Astrocyte (in vitro differentiated cells and primary cell): ENCODE results near the gene CAMK2D. TPM values are rescaled to one million over a fixed set of nuclear protein-coding genes. Genes with fewer than 3 reads are reported as not detected.

Source experiments
- DNase-seq: peaks from one replicate; pipeline ENCODE4 v3.0.0-alpha.2; 2010; ENCODE audit warnings: low read depth
- FAIRE-seq: peaks from 2 replicates; lab custom pipeline; 2011; peaks lifted over from hg19 to GRCh38; lab: Jason Lieb, UNC
- H2AFZ ChIP-seq: 2 replicates; pipeline ENCODE4 v1.6.0; 2012; ENCODE audit warnings: low read depth, low read length, inconsistent platforms
- H3K27ac ChIP-seq: 2 replicates; pipeline ENCODE4 v1.5.1; 2011; ENCODE audit warnings: low read depth, low read length, inconsistent platforms
- H3K27me3 ChIP-seq: 2 replicates; pipeline ENCODE4 v1.6.0; 2011; ENCODE audit warnings: low read length, inconsistent platforms; ENCODE audit not compliant: insufficient read depth
- H3K36me3 ChIP-seq: 2 replicates; pipeline ENCODE4 v1.5.1; 2011; ENCODE audit warnings: low read length, inconsistent platforms; ENCODE audit not compliant: insufficient read depth
- H3K4me1 ChIP-seq: 2 replicates; pipeline ENCODE4 v1.5.1; 2011; ENCODE audit warnings: low read length, inconsistent platforms; ENCODE audit not compliant: insufficient read depth
- H3K4me2 ChIP-seq: 2 replicates; pipeline ENCODE4 v1.6.0; 2012; ENCODE audit warnings: low read length, inconsistent platforms
- H3K4me3 ChIP-seq: 2 replicates; pipeline ENCODE4 v1.5.1; 2011; ENCODE audit warnings: low read depth, mild to moderate bottlenecking, low read length, inconsistent platforms; ENCODE audit not compliant: insufficient read depth
- H3K79me2 ChIP-seq: 2 replicates; pipeline ENCODE4 v1.6.0; 2012; ENCODE audit warnings: mild to moderate bottlenecking, low read length, inconsistent platforms; ENCODE audit not compliant: insufficient read depth
- H3K9ac ChIP-seq: 2 replicates; pipeline ENCODE4 v1.6.0; 2012; ENCODE audit warnings: mild to moderate bottlenecking, low read length, inconsistent platforms
- H3K9me3 ChIP-seq: 2 replicates; pipeline ENCODE4 v1.5.1; 2012; ENCODE audit warnings: low read depth, mild to moderate bottlenecking, low read length, inconsistent platforms; ENCODE audit not compliant: insufficient read depth
- H4K20me1 ChIP-seq: 2 replicates; pipeline ENCODE4 v1.6.0; 2012; ENCODE audit warnings: low read length, inconsistent platforms; ENCODE audit not compliant: insufficient read depth
- H3K27ac Mint-ChIP-seq: one replicate; pipeline ENCODE4 v1.8.0; 2021; ENCODE audit warnings: mild to moderate bottlenecking, mixed read lengths; ENCODE audit not compliant: unreplicated experiment
- H3K27me3 Mint-ChIP-seq: one replicate; pipeline ENCODE4 v1.8.0; 2021; ENCODE audit warnings: low read depth, mixed read lengths; ENCODE audit not compliant: unreplicated experiment
- H3K36me3 Mint-ChIP-seq: one replicate; pipeline ENCODE4 v1.8.0; 2021; ENCODE audit warnings: low read depth, mixed read lengths; ENCODE audit not compliant: unreplicated experiment
- H3K4me1 Mint-ChIP-seq: one replicate; pipeline ENCODE4 v1.8.0; 2021; ENCODE audit warnings: low read depth, mixed read lengths; ENCODE audit not compliant: unreplicated experiment
- H3K4me3 Mint-ChIP-seq: one replicate; pipeline ENCODE4 v1.8.0; 2021; ENCODE audit warnings: mild to moderate bottlenecking, moderate library complexity, mixed read lengths; ENCODE audit not compliant: unreplicated experiment
- H3K9me3 Mint-ChIP-seq: one replicate; pipeline ENCODE4 v1.8.0; 2021; ENCODE audit warnings: mild to moderate bottlenecking, mixed read lengths; ENCODE audit not compliant: unreplicated experiment
- CTCF ChIP-seq: IDR thresholded peaks from 2 replicates; pipeline ENCODE4 v1.5.1; 2011; ENCODE audit warnings: low read depth, mild to moderate bottlenecking, inconsistent platforms, low read length, moderate library complexity; ENCODE audit not compliant: insufficient read depth
- EZH2 ChIP-seq: IDR thresholded peaks from 2 replicates; pipeline ENCODE4 v1.6.1; 2012; ENCODE audit warnings: mild to moderate bottlenecking, low read length, inconsistent platforms; ENCODE audit not compliant: insufficient read depth
- total RNA-seq: library from RNA; stranded (reverse); gene quantifications from 2 replicates; pipeline ENCODE4 v1.2.1, GENCODE V29; 2021

The CAMK2D gene
- total RNA-seq, 1 donor from 2014 or later, result 80.8 TPM

GRCh38 chr4:113662581-113662980 is 99.0 kb downstream of the CAMK2D start:
- no peaks in the 10 kb centered on the region for H3K27me3 ChIP-seq
- TF ChIP-seq CTCF (no peak), EZH2 (no peak)
- no peaks in the 10 kb centered on the region for H3K9me3 ChIP-seq
- no peak overlapping the region for H3K4me2 ChIP-seq
- H4K20me1 ChIP-seq, result peaks cover 12% of the 10 kb centered on the region
- FAIRE-seq (no peak), DNase-seq (no peak)
- H2AFZ ChIP-seq, result no peak overlapping the region
- H3K4me1 ChIP-seq, result no peaks in the 10 kb centered on the region
- no peak overlapping the region for H3K4me3 ChIP-seq
- no peak overlapping the region for H3K9ac ChIP-seq
- no peaks in the 10 kb centered on the region for H3K36me3 ChIP-seq
- peaks cover 5% of the 10 kb centered on the region for H3K36me3 Mint-ChIP-seq
- H3K9me3 Mint-ChIP-seq, result no peaks in the 10 kb centered on the region
- H3K27ac ChIP-seq, result no peak overlapping the region
- H3K4me3 Mint-ChIP-seq, result no peak overlapping the region
- peaks cover 32% of the 10 kb centered on the region for H3K79me2 ChIP-seq
- H3K4me1 Mint-ChIP-seq, result peaks cover 8% of the 10 kb centered on the region
- no peaks in the 10 kb centered on the region for H3K27me3 Mint-ChIP-seq
- H3K27ac Mint-ChIP-seq, result no peak overlapping the region

DNA sequence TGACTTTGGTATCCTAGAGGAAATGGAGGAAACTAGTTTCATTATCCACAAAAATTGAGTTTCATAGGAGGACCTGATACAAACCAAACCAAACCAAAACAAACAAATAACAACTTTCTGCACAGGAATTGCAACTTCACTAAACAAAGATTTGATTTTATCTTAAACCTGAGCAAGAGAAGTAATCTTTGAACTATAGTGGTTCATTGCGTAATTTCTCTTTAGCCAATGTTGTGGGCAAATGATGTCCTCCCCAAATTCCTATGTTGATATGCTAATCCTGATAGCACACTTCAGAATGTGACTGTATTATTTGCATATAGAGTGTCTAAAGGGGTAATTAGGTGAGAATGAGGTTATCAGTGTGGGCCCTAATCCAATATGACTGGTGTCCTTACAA is 102.4 kb downstream of the CAMK2D start:
- H3K27ac ChIP-seq, result no peak overlapping the region
- no peak overlapping the region for H3K9ac ChIP-seq
- no peak overlapping the region for H3K4me3 ChIP-seq
- peaks cover 16% of the 10 kb centered on the region for H4K20me1 ChIP-seq
- H2AFZ ChIP-seq, result no peak overlapping the region
- no peak overlapping the region for H3K4me2 ChIP-seq
- H3K27me3 ChIP-seq, result no peaks in the 10 kb centered on the region
- H3K27ac Mint-ChIP-seq, result no peak overlapping the region
- no peak for FAIRE-seq
- H3K9me3 ChIP-seq, result no peaks in the 10 kb centered on the region
- peaks cover 27% of the 10 kb centered on the region for H3K79me2 ChIP-seq
- no peaks in the 10 kb centered on the region for H3K9me3 Mint-ChIP-seq
- no peak for DNase-seq
- no peaks in the 10 kb centered on the region for H3K27me3 Mint-ChIP-seq
- peaks cover 9% of the 10 kb centered on the region for H3K36me3 Mint-ChIP-seq
- H3K4me1 ChIP-seq, result no peaks in the 10 kb centered on the region
- no peak overlapping the region for H3K4me3 Mint-ChIP-seq
- TF ChIP-seq EZH2, result no peak
- TF ChIP-seq CTCF, result no peak
- peaks cover 8% of the 10 kb centered on the region for H3K4me1 Mint-ChIP-seq
- H3K36me3 ChIP-seq, result no peaks in the 10 kb centered on the region

- no peaks in the 10 kb centered on the region for H3K36me3 ChIP-seq
- no peaks in the 10 kb centered on the region for H3K9me3 ChIP-seq
- no peak overlapping the region for H3K4me3 ChIP-seq
- H3K27me3 ChIP-seq, result no peaks in the 10 kb centered on the region
- H3K4me1 Mint-ChIP-seq, result peaks cover 9% of the 10 kb centered on the region
- no peak overlapping the region for H3K27ac Mint-ChIP-seq
- H3K79me2 ChIP-seq, result peaks cover 16% of the 10 kb centered on the region
- peaks cover 16% of the 10 kb centered on the region for H4K20me1 ChIP-seq
- no peak overlapping the region for H3K4me2 ChIP-seq
- no peak overlapping the region for H2AFZ ChIP-seq
- H3K36me3 Mint-ChIP-seq, result peaks cover 9% of the 10 kb centered on the region
- FAIRE-seq, result peak; percentile 55
- no peaks in the 10 kb centered on the region for H3K4me1 ChIP-seq
- H3K4me3 Mint-ChIP-seq, result no peak overlapping the region
- peak; percentile 63 for DNase-seq
- no peaks in the 10 kb centered on the region for H3K27me3 Mint-ChIP-seq
- no peak overlapping the region for H3K27ac ChIP-seq
- H3K9ac ChIP-seq, result no peak overlapping the region
- no peaks in the 10 kb centered on the region for H3K9me3 Mint-ChIP-seq
- TF ChIP-seq EZH2 (no peak), CTCF (no peak)
These were observed 103.8 kb downstream of the CAMK2D start for GRCh38 chr4:113657586-113658233.
